ENCODE results near the gene GRID1. TPM values are rescaled to one million over a fixed set of nuclear protein-coding genes. Genes with fewer than 3 reads are reported as not detected.

Gene GRID1
- total RNA-seq, 4 donors from 2014 or later = 0.88 to 7.3 (median 4.1) TPM

DNA sequence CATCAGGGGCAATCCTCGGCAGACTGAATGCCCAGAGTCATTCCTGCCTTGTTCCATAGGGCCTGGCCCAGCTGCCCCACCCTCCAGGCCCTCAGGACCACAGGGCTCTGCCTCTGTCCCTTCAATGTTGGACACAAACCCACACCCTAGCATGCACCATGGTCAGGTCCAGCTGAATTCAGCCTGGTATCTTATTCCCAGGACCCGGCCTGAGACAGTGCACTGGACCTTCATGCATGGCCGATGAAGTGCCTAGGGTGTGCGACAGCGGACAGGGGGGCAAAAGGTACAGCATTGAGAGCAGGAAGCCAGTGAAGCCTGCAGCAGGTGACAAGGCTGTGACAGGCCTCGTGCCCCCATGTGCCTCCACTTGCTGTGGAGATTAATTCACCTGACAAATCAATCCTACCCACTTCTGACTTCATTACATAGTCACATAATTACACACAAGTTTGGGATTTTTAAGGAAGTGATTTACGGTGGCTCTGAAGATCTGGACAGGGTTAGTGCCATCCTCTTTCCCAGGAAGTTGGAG, 261.9 kb downstream of the GRID1 start:
- intact Hi-C loops (cut with DNase I; ENCODE audit: low total_unique reads) = no loop called here

GRCh38 chr10:86104156-86104555, 262.4 kb downstream of the GRID1 start:
- no peak overlapping the region for H3K4me3 ChIP-seq
- H3K4me1 ChIP-seq = no peaks in the 10 kb centered on the region
- H3K27ac ChIP-seq = no peak overlapping the region
- TF ChIP-seq, protein P1, sequence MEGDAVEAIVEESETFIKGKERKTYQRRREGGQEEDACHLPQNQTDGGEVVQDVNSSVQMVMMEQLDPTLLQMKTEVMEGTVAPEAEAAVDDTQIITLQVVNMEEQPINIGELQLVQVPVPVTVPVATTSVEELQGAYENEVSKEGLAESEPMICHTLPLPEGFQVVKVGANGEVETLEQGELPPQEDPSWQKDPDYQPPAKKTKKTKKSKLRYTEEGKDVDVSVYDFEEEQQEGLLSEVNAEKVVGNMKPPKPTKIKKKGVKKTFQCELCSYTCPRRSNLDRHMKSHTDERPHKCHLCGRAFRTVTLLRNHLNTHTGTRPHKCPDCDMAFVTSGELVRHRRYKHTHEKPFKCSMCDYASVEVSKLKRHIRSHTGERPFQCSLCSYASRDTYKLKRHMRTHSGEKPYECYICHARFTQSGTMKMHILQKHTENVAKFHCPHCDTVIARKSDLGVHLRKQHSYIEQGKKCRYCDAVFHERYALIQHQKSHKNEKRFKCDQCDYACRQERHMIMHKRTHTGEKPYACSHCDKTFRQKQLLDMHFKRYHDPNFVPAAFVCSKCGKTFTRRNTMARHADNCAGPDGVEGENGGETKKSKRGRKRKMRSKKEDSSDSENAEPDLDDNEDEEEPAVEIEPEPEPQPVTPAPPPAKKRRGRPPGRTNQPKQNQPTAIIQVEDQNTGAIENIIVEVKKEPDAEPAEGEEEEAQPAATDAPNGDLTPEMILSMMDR (IDR thresholded peaks at IDR 0.05) = no peak
- TF ChIP-seq POLR2A (IDR thresholded peaks at IDR 0.05) = no peak
- H3K9me3 ChIP-seq = no peaks in the 10 kb centered on the region
- no peaks in the 10 kb centered on the region for H3K27me3 ChIP-seq
- DNase-seq = no peak
- H3K36me3 ChIP-seq = no peaks in the 10 kb centered on the region
- intact Hi-C loops (cut with DNase I; ENCODE audit: low total_unique reads) = no loop called here

More for the DNA sequence above, 261.9 kb downstream of the GRID1 start:
- H3K27me3 ChIP-seq = no peaks in the 10 kb centered on the region
- no peak for TF ChIP-seq POLR2A (IDR thresholded peaks at IDR 0.05)
- TF ChIP-seq, protein P1 (IDR thresholded peaks at IDR 0.05) = no peak
- H3K27ac ChIP-seq = no peak overlapping the region
- DNase-seq = no peak
- H3K4me3 ChIP-seq = no peak overlapping the region
- H3K36me3 ChIP-seq = no peaks in the 10 kb centered on the region
- no peaks in the 10 kb centered on the region for H3K9me3 ChIP-seq
- no peaks in the 10 kb centered on the region for H3K4me1 ChIP-seq

GRCh38 chr10:86103391-86104101, 263.0 kb downstream of the GRID1 start:
- Histone ChIP-seq H3K9me3 (no peaks in the 10 kb centered on the region), H3K4me1 (no peaks in the 10 kb centered on the region), H3K36me3 (no peaks in the 10 kb centered on the region), H3K4me3 (no peak overlapping the region), H3K27me3 (no peaks in the 10 kb centered on the region), H3K27ac (no peak overlapping the region)
- intact Hi-C loops (cut with DNase I; ENCODE audit: low total_unique reads) = no loop called here
- DNase-seq = no peak
- no peak for TF ChIP-seq POLR2A (IDR thresholded peaks at IDR 0.05)
- TF ChIP-seq, protein P1 (IDR thresholded peaks at IDR 0.05) = no peak

DNA sequence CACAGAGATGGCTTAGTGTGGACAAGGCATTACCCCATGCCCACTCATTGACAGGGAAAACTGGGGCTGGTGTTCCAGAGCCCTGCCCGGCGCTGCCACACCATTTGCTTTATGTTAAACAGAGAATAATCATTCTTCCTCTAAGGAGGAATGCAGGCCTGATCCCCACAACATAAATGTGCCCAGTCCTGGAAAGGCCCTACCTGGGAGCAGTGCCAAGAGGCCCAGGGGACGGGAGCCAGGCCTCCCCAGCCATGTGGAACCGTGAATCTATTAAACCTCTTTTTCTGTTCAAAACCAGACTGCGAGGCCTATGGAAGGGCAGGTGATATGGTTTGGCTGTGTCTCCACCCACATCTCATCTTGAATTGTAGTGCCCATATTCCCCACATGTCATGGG, 264.1 kb downstream of the GRID1 start:
- Histone ChIP-seq H3K4me3 (no peak overlapping the region), H3K36me3 (no peaks in the 10 kb centered on the region), H3K27me3 (no peaks in the 10 kb centered on the region), H3K9me3 (no peaks in the 10 kb centered on the region), H3K4me1 (no peaks in the 10 kb centered on the region), H3K27ac (no peak overlapping the region)
- intact Hi-C loops (cut with DNase I; ENCODE audit: low total_unique reads) = no loop called here
- DNase-seq = no peak
- TF ChIP-seq, protein P1 (IDR thresholded peaks at IDR 0.05) = no peak
- TF ChIP-seq POLR2A (IDR thresholded peaks at IDR 0.05) = no peak

DNA sequence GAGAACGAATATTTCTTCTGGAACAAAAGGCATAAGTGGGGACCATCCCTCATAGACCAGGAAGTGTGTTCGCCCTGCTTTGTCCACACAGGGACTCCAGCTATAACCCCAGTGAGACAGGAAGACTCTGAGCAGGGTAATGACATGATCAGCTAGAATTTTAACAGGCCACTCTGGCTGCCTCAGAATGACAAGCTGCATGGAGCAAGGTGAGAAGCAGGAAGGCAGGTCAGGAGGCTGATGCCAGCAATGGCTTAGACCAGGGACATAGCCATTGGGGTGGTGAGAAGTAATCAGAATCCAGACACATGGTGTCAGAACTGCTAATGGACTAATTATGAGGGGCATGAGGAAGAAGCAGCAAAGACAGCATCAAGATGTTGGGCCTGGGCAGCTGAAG, 264.6 kb downstream of the GRID1 start:
- H3K36me3 ChIP-seq = no peaks in the 10 kb centered on the region
- DNase-seq = no peak
- no peaks in the 10 kb centered on the region for H3K27me3 ChIP-seq
- H3K27ac ChIP-seq = no peak overlapping the region
- TF ChIP-seq POLR2A (IDR thresholded peaks at IDR 0.05) = no peak
- TF ChIP-seq, protein P1 (IDR thresholded peaks at IDR 0.05) = no peak
- no peaks in the 10 kb centered on the region for H3K9me3 ChIP-seq
- intact Hi-C loops (cut with DNase I; ENCODE audit: low total_unique reads) = no loop called here
- no peak overlapping the region for H3K4me3 ChIP-seq
- no peaks in the 10 kb centered on the region for H3K4me1 ChIP-seq
